GM12878 (cell line): ENCODE data around the gene ELL2. TPM values are rescaled to one million over a fixed set of nuclear protein-coding genes. Genes with fewer than 3 reads are reported as not detected.

Source experiments
- ATAC-seq: fragments of 200-7000 bp; cut with Tn5 transposase; 3 replicates; pipeline ENCODE4 v1.9.1; 2020; ENCODE audit warnings: mild to moderate bottlenecking, moderate library complexity
- BruUV-seq: library from RNA; stranded (reverse); fragments of 400-500 nt; replicated peaks from 2 replicates; lab custom pipeline; 2021; lab: Mats Ljungman, UMichigan
- CTCF ChIA-PET: fragments of 300-600 bp; sonication (Branson Sonifier 250); formaldehyde crosslinking; extraction: SDS; loops from one replicate; lab custom pipeline; 2021; ENCODE audit warnings: inconsistent platforms; lab: Yijun Ruan, JAX
- POLR2A ChIA-PET: fragments of 350-600 bp; formaldehyde crosslinking; extraction: SDS; loops from one replicate; lab custom pipeline; 2021; ENCODE audit warnings: inconsistent platforms; lab: Charles Lee
- RAD21 ChIA-PET: fragments of 300-600 bp; sonication (Branson Sonifier 250); formaldehyde crosslinking; loops from one replicate; lab custom pipeline; 2023; ENCODE audit warnings: antibody characterized with exemption; ENCODE audit not compliant: unreplicated experiment; lab: Charles Lee
- SMC1A ChIA-PET: fragments of 300-600 bp; sonication (Branson Sonifier 250); formaldehyde crosslinking; loops from one replicate; lab custom pipeline; 2023; ENCODE audit not compliant: unreplicated experiment, uncharacterized antibody; lab: Charles Lee
- DNase-seq: peaks from one replicate; pipeline ENCODE4 v3.0.0-alpha.2; 2011; ENCODE audit warnings: low read depth, low spot score
- FAIRE-seq: peaks from 3 replicates; lab custom pipeline; 2011; peaks lifted over from hg19 to GRCh38; lab: Jason Lieb, UNC
- H2AFZ ChIP-seq: 2 replicates; pipeline ENCODE4 v1.6.0; 2011; ENCODE audit warnings: low read depth, low read length, control low read depth; ENCODE audit not compliant: control insufficient read depth
- H3K27ac ChIP-seq: 2 replicates; pipeline ENCODE4 v1.5.1; 2011; ENCODE audit warnings: control low read depth; ENCODE audit not compliant: control insufficient read depth, insufficient read depth
- H3K27me3 ChIP-seq, 2 experiments: replicated peaks in 1 of 2; 2 replicates each; pipeline versions ENCODE4 v1.6.0 to v1.6.1; 2011; ENCODE audit warnings: low read length in 1 of 2; ENCODE audit not compliant: control insufficient read depth in 2 of 2, insufficient read depth in 2 of 2
- H3K36me3 ChIP-seq, 2 experiments: 2 replicates each; pipeline ENCODE4 v1.5.1; 2011; ENCODE audit warnings: low read length in 1 of 2; ENCODE audit not compliant: control insufficient read depth in 2 of 2, insufficient read depth in 2 of 2
- H3K4me1 ChIP-seq: 2 replicates; pipeline ENCODE4 v1.6.1; 2011; ENCODE audit warnings: mild to moderate bottlenecking, low read length, moderate library complexity, mixed read lengths; ENCODE audit not compliant: control insufficient read depth, insufficient read depth
- H3K4me2 ChIP-seq: 2 replicates; pipeline ENCODE4 v1.6.0; 2011; ENCODE audit warnings: control low read depth; ENCODE audit not compliant: control insufficient read depth, insufficient read depth
- H3K4me3 ChIP-seq: fragments of 200-600 bp; sonication (generic); 2 replicates; pipeline ENCODE4 v1.5.1; 2016
- H3K79me2 ChIP-seq: 2 replicates; pipeline ENCODE4 v1.6.0; 2011; ENCODE audit warnings: low read length; ENCODE audit not compliant: control insufficient read depth, insufficient read depth
- H3K9ac ChIP-seq: 2 replicates; pipeline ENCODE4 v1.8.0; 2011; ENCODE audit warnings: low read length, control low read depth, mixed read lengths; ENCODE audit not compliant: control insufficient read depth, insufficient read depth
- H3K9me3 ChIP-seq: replicated peaks from 3 replicates; pipeline ENCODE4 v1.5.1; 2011; ENCODE audit warnings: mild to moderate bottlenecking, low read length; ENCODE audit not compliant: control insufficient read depth, insufficient read depth
- H4K20me1 ChIP-seq: 2 replicates; pipeline ENCODE4 v1.6.0; 2011; ENCODE audit not compliant: control insufficient read depth, insufficient read depth
- BACH1 ChIP-seq: fragments of 450-650 bp; IDR thresholded peaks from 2 replicates; pipeline ENCODE4 v1.6.1; 2017; ENCODE audit warnings: mild to moderate bottlenecking, borderline replicate concordance
- E4F1 ChIP-seq: fragments of 450-650 bp; IDR thresholded peaks from 2 replicates; pipeline ENCODE4 v1.6.1; 2018; ENCODE audit warnings: borderline replicate concordance, mild to moderate bottlenecking; ENCODE audit not compliant: partially characterized antibody
- JUNB ChIP-seq: IDR thresholded peaks from 2 replicates; pipeline ENCODE4 v1.6.1; 2016; ENCODE audit warnings: antibody characterized with exemption, mild to moderate bottlenecking
- KAT2A ChIP-seq: conservative IDR thresholded peaks from 2 replicates; pipeline ENCODE4 v1.6.1; 2011; ENCODE audit warnings: low read depth, low read length; ENCODE audit not compliant: control insufficient read depth
- LARP7 ChIP-seq: fragments of 450-650 bp; IDR thresholded peaks from 2 replicates; pipeline ENCODE4 v1.6.1; 2017; ENCODE audit warnings: mild to moderate bottlenecking
- NKRF ChIP-seq: fragments of 450-650 bp; conservative IDR thresholded peaks from 2 replicates; pipeline ENCODE4 v1.6.1; 2017; ENCODE audit warnings: mild to moderate bottlenecking, moderate library complexity
- PBX3 ChIP-seq: IDR thresholded peaks from 2 replicates; pipeline ENCODE4 v1.6.1; 2011; ENCODE audit warnings: mild to moderate bottlenecking, low read depth, low read length, moderate library complexity; ENCODE audit not compliant: insufficient replicate concordance
- RELB ChIP-seq: fragments of 450-650 bp; IDR thresholded peaks from 2 replicates; pipeline ENCODE4 v1.6.1; 2017; ENCODE audit warnings: low read depth, mild to moderate bottlenecking, moderate library complexity
- RFX5 ChIP-seq: IDR thresholded peaks from 2 replicates; pipeline ENCODE4 v1.6.1; 2011; ENCODE audit warnings: low read depth, low read length, improper control_type of control experiment
- SKIL ChIP-seq: fragments of 450-650 bp; IDR thresholded peaks from 2 replicates; pipeline ENCODE4 v1.6.1; 2017; ENCODE audit warnings: mild to moderate bottlenecking, low read depth, inconsistent platforms; ENCODE audit not compliant: poor library complexity, severe bottlenecking
- SP1 ChIP-seq: IDR thresholded peaks from one replicate; pipeline ENCODE4 v1.6.1; 2011; ENCODE audit warnings: low read depth, low read length
- WGBS: methylation state at CpG from one replicate; pipeline ENCODE4 v1.1.6; 2016; ENCODE audit warnings: low lambda C conversion rate; ENCODE audit not compliant: insufficient replicate concordance, insufficient coverage; ENCODE audit errors: missing lambda C conversion rate; 5-methylcytosine and 5-hydroxymethylcytosine counted together
- in situ Hi-C: fragments of 300-500 bp; cut with MboI; formaldehyde crosslinking; loops from 9 replicates; pipeline ENCODE4 v1.14.3; 2018; ENCODE audit warnings: mixed read lengths
- intact Hi-C: fragments of 100-400 bp; cut with micrococcal nuclease; formaldehyde crosslinking; loops from one replicate; pipeline ENCODE4 v1.14.2; 2022; ENCODE audit not compliant: unreplicated experiment
- polyA plus RNA-seq, 11 experiments: library from polyadenylated mRNA; depleted of rRNA in 4 of 11; unstranded in 6 of 11; stranded (reverse) in 5 of 11; fragments of >200 nt; fragmentation: Nextera tagmentation in 4 of 11; fragmentation: Illumina TruSeq in 1 of 11; extraction: Ambion mirVana in 4 of 11; extraction: Trizol in 1 of 11; gene quantifications; 1 replicate in 1 of 11; 2 replicates in 10 of 11; pipeline versions ENCODE4 v1.2.1 to v1.2.3, GENCODE V29; 2011 to 2016; ENCODE audit warnings: inconsistent platforms in 2 of 11, missing spikeins in 2 of 11, low read depth in 1 of 11
- total RNA-seq, 4 experiments: library from RNA; depleted of rRNA in 3 of 4; stranded (reverse); fragments of >200 nt in 3 of 4; fragmentation: Illumina TruSeq in 1 of 4; extraction: Trizol in 1 of 4; gene quantifications; 2 replicates each; pipeline versions ENCODE4 v1.2.1 to v1.2.3, GENCODE V29; 2013 to 2021

The ELL2 gene
- total and polyA plus RNA-seq, 10 of the 15 experiments (the other 5 are each of a cell fraction or from before 2014, with no cell fraction given): 24.2 to 91.4 (median 57.4) TPM

GRCh38 chr5:95841914-95842812, 119.5 kb downstream of the ELL2 start:
- Histone ChIP-seq H3K27me3 (no peaks in the 10 kb centered on the region), H3K79me2 (no peaks in the 10 kb centered on the region), H2AFZ (no peak overlapping the region), H3K4me1 (peaks cover 23% of the 10 kb centered on the region), H3K27ac (no peak overlapping the region), H3K9me3 (no peaks in the 10 kb centered on the region), H3K9ac (no peak overlapping the region), H4K20me1 (no peaks in the 10 kb centered on the region), H3K4me3 (no peak overlapping the region), H3K4me2 (no peak overlapping the region), H3K36me3 (no peaks in the 10 kb centered on the region)
- intact Hi-C loops: loop anchor here (10.0 kb wide), 1 partner anchor 287 kb away; the partner anchor contains the start of genes ARSK and SKIC3
- BruUV-seq: no TSS peak
- ATAC-seq (no peak), DNase-seq (no peak), FAIRE-seq (no peak)
- WGBS: 93% methylated on average over 8 of the region's 8 CpGs
- in situ Hi-C loops: no loop called here
- ChIA-PET CTCF (interaction anchor here (0.9 to 17.6 kb wide), 11 partner anchors 11 to 760 kb away, joined by 3 to 653 read pairs (median 11); partner anchors contain the start of genes GLRX and RFESD), POLR2A (interaction anchor here (0.6 to 2.0 kb wide), 4 partner anchors 24 to 1252 kb away, joined by 3 to 5 read pairs (median 4); no protein-coding TSS in a partner anchor), SMC1A (interaction anchor here (0.8 to 21.9 kb wide), 7 partner anchors 23 to 197 kb away, joined by 3 to 622 read pairs (median 141); partner anchors contain the start of genes GLRX and RFESD), RAD21 (interaction anchor here (1.3 to 11.7 kb wide), 7 partner anchors 10 to 220 kb away, joined by 4 to 209 read pairs (median 11); partner anchors contain the start of gene GLRX)
- TF ChIP-seq BACH1 (no peak), RFX5 (no peak), SKIL (no peak), LARP7 (no peak), E4F1 (no peak), KAT2A (no peak), RELB (no peak), PBX3 (no peak), NKRF (no peak), SP1 (no peak), JUNB (no peak)
